HG03457 (cell line): Measurements from ENCODE around the gene PRDX6.
"Not testable (repeated sequence)": the region's sequence is repeated elsewhere in the genome, so short reads cannot be mapped to it uniquely, and the experiment has no call there.

Experiments used
- ATAC-seq: cut with Tn5 transposase; IDR thresholded peaks from one replicate; pipeline ENCODE4 v1.9.1; 2021; ENCODE audit warnings: moderate number of reproducible peaks; ENCODE audit not compliant: unreplicated experiment

PRDX6 gene

DNA sequence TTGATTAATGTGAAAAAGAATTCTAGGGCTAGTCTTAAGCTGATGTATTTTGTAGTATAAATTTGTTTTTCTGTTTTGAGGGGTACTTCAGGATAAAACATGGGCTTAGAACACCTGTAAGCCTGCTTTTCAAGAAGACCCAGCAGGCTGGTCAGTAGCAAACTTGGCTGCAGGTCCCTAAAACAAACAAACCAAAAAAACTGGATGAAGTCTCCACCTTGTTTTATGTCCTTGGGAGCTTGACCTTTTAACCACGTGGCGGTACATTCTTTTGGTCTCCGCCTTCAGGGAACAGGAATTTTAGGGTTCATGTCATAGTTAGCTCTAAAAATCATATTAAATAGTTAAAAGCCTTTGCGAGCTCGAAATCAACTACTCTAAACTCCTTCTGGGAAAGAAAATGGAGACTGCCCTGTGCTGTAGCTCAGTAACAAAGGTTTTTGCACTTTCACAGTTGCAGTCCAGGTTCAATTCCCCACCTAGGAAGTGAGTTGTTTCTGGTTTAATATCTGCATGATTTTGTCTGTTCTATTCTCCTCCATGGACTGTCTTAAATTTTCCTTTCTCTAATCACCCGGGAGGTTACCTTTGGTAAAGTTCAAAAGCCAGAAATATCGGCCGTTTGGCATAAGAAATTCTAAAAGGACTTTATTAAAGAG is 18.6 kb downstream of the PRDX6 start:
- ATAC-seq = no peak

DNA sequence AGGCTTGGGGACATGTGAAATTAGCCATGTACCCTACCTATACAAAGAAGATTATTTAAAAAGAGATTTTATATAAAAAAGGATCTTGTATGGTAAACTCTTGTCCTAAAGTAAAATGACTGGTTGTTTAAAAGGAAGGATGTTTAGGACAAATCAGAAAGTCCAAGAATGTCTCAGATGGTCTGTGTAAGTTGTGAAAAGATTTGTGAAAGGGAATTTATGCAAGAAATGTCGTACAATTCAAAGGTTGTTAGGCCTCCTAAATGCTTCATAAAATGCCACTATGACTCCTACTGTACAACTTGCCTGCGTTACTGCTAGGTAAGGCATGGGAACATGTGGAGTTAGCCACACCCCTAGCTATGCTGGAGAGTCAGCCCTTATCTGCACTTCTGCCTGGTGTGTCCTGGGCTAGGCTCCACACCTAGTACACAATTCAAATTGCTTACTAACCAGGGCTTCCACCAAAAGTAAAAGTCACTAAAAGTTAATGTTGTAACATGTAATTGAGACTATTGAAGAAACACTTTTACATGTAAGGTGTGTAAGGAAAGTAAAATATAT is 19.7 kb downstream of the PRDX6 start:
- no peak for ATAC-seq

DNA sequence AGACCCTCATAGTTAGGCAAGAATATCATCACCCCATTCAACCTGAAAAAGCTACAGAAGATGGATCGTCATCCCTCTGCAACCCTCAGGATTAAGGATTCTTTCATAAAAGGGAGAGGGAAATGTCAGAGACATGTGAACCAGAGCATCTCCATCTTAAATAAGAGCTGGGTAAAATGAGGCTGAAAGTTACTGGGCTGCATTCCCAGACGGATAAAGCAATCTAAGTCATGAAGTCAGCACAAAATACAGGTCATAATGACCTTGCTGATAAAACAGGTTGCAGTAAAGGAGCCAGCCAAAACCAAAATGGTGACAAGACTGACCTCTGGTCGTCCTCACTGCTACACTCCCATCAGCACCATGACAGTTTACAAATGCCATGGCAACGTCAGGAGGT is 22.6 kb downstream of the PRDX6 start:
- ATAC-seq = no peak

DNA sequence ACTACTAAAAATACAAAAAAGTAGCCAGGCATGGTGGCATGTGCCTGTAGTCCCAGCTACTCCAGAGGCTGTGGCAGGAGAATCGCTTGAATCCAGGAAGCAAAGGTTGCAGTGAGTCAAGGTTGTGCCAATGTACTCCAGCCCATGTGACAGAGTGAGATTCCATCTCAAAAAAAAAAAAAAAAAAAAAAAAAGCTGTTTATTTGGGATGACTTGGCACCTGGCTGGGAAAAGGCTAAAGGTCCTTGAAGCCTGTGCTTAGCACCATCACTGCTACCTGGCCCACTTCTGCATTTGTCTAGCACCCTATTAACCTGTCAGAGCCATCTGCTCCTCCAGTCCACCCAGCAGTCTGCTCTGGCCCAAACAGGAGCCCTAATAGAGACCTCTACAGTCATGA is 25.0 kb downstream of the PRDX6 start:
- no peak for ATAC-seq

DNA sequence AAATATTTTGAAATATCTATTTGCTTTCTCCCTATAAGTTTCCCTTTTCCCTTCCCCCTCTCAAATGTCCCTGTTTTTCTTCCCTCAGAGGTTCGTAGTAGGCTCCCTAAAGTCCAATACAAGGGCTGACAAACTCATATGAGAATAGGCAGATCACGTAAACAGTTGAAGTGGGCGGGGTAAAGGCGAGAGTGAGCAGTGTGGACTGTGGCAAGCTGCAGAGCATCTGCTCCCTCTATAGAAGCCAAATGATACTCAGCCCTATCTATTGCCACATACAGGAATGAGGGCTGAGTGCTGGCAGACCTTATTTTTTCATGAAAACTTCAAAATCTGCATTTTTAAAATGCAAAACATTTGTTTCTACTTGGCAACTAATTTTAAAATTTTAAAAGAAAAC is 26.3 kb downstream of the PRDX6 start:
- ATAC-seq = no peak

DNA sequence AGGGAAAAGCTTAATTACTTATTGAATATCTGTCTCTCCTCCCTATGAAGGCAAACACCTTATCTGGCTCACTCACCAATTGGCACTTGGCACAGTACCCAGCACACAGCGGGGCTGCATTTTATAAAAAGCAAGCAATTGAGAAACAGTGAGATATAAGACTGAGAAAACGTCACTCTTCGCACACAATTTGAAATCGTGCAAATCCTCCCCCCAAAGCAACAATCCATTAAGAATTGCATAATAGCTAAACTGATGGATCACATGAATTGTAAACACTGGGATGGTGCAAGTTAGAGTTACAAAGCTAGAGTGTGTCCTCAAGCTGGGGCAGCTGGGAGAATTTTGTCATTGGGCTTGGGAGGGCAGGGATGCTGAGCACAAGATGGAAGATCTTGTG is 27.1 kb downstream of the PRDX6 start:
- no peak for ATAC-seq

DNA sequence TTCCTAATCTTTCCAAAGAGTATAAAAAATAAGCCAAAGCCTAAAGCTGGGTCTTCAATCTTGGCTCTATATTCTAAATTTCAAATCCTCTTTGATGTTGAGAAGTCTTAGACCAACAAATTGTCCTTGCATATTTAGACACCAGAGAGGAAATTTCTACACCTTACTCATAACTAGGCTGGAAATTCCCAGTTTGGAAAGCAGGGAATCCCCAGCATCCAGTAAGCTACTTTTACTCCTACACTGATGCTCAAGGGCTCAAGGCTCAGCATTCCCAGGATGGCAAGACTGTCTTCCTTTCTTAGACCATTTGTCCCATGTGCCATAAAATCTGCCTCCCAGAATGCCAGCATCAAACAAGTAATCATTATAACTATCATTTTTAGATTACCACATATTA is 28.3 kb downstream of the PRDX6 start:
- ATAC-seq = no peak

DNA sequence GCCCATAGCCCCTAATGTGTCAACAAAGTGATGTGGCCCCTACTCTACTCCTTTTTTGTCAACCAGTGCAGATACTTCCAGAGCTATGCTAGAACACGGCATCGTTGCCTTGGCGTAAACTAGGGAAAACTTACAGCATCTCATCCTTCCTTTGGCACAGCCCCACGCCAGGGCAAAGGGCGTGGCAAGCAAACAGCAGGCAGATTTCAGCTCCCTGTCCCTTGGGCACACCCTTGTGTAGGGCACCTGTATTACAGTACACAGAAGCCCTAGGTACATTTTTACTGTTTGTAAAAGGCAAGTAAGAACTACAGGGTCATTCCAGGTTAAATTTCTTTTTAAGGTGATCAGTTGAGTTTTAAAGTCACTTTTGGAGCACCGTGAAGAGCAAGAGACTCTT is 29.3 kb downstream of the PRDX6 start:
- ATAC-seq = no peak

DNA sequence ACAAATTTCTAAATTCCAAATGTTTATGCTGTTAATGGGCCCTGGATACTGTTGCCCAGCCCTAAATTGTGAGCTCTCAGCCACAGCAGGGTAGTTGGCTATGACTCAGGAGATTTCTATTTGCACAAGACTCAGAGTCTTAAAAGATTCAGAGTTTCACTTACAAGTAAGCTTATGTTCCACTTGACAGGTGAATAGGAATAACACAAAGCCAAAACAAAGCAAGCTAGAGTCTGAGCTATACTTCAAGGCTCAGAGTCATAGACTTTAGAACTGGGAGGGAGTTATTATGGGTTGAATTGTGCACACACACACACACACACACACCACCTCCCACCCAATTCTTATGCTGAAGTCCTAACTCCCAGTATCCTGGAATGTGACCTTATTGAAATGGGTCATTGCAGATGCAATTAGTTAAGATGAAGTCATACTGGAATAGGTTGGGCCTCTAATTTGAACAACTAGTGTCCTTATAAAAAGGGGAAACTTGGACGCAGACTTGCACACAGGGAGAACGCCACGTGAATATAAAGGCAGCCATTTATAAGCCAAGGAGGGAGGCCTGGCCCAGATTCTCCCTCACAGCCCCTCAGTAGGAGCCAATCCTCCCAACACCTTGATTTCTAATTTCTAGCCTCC is 30.2 kb downstream of the PRDX6 start:
- ATAC-seq = no peak

DNA sequence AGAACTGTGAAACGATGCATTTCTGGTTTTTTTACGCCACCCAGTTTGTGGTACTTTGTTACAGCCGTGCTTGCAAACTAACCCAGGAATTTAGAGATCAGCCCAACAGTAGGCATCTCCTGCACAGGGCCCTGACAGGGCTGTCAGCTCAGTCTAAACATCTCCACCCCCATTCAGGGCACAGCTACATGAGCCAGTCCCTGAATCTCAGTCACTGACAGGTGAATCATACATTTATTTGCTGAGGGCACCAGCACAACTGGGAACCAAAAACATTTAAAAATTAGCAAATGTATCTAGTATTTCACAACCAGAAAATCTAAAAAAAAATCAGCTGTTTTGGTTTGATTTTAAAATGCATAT is 30.7 kb downstream of the PRDX6 start:
- ATAC-seq = no peak

DNA sequence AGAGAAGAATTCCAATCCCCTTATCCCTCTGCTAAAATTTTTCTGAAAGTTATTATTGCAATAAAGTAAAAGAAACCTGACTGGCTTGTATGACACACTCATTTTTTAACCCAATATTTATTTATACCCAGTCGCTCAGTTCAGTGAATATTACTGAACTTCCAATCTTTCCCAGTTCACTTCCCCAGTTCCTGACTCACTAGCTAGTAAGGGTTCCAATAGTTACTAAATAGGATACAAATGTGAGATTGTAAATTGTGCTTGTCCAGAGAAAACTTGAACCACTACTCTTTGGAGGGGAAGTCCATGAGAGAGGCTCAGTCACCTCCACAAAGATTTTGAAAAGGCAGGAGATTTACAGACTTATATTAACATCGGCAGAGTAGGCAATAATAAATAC is 31.4 kb downstream of the PRDX6 start:
- ATAC-seq = no peak

DNA sequence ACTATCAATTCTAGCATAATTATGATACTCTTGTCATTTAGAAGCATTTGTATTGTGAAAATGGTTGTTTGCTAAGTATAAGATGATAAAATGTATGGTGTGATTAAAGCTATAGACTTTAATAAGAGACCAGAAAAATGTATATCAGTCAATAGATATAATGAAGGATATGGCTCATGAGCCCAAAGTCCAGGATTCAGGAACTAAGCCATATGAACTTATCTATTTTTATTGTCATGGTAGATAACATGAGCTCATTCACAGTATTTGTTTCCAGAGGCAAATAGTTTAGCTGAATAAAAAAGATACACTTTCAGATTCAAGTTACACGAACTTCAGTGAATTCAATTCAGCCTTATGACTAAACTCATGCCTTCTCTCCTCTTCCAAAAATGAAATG is 32.7 kb downstream of the PRDX6 start:
- no peak for ATAC-seq

DNA sequence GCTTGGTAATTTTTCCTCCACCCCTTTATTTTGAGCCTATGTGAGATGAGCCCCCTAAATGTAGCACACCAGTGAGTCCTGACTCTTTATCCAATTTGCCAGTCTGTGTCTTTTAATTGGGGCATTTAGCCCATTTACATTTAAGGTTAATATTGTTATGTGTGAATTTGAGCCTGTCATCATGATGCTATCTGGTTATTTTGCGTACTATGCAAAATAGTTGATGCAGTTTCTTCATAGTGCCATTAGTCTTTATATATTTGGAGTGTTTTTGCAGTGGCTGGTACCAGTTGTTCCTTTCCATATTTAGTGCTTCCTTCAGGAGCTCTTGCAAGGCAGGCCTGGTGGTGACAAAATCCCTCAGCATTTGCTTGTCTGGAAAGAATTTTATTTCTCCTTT is 37.4 kb downstream of the PRDX6 start:
- ATAC-seq = not testable (repeated sequence)

DNA sequence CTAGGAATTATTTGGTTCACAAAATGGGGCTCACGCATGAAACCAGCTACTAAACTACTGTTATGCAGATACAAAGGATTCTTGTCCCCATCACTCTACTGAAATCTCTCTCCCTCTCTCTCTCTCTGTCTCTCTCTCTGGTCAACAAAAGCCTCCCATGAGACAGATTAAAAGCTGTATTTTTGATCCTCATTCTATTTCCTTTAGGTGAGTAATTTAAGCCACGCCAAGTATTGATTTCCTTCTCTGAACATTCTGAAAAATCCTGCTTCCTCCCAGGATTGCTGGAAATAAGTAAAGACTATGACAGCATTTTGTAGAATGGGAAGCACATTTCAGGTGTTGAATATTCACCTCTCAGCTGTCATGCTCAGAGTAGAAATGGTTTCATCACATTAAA is 43.7 kb downstream of the PRDX6 start:
- no peak for ATAC-seq

DNA sequence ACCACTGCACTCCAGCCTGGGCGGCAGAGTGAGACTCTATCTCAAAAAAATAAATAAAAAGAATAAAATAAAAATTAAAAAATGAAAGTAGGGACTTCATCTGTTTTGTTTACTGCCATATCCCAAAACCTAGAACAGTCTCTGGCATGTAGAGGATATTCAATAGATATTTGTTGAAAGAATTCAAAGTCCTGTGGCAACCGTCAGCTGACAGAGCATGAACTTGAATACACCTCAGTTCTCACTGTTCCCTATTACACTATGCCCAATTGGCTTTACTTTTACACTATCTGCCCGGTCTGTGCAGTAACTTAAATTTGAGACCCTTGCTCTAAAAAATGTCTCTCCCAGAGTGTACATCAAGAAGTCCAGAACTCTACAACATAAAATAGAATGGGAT is 46.2 kb downstream of the PRDX6 start:
- ATAC-seq = no peak

DNA sequence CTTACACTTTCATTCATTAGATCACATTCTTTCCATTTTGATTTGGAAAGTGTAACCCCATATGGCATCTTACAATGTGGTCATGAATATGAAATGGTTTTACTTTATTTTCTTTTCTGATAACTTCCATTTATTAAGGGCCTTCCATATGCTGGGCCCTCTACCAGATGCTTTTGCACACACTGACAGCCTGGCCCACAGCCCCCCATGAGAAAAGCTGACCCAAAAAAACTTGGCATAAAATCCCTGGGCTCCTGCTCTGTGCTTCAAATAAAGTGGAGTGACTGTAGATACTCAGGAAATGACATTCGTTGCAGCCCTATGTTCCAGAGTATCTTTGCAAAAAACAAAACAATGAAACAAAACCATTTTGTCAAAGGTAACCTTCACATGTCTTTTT is 48.8 kb downstream of the PRDX6 start:
- no peak for ATAC-seq

DNA sequence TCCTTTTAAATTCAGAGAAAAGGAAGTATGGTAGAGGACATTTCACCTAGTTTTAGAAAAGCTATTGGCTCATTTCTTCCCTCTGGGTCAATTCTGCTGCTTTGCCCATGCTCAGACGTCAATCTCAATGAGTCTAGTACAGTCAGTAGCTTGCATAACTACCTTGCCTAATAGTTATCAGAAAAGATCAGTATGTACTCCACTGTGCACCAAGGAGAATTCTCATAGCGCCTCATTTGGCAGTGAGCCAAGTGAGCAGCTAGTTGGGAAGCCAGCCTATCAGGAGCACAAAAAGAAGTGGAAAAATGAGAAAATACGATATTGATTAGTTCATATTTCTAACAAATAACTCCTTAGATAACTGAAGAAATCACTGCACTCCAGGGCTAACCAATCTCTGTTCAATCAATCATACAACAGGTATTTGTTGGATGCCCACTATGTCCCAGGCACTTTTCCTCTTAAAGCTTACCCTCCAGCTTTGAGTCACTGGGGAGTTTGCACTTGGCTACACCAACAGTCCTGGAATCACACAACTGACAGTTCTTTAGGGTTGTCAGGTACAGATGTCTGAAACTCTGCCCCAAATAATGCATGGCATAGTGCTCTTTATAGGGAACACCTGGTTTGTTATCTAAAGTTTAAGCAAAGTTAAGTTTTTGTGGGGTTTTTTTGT is 50.2 kb downstream of the PRDX6 start:
- no peak for ATAC-seq

DNA sequence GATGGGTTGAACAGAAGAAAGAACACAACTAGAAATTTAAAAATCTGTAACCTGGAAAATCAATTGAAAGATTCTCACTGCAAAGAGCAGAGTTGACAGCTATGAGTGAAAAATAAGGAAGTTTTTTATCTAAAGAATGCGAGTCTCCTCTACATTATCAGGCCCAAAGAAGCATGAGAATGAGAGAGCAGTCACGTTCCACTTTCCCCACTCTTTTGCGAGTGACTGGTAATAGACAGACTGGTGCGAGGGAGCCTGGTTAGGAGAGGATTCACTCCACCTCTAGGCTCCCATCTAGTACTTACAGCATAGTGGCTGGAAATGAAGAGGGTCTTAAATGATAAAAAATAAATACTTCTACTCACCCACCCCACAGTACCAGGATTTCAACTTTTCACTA is 52.0 kb downstream of the PRDX6 start:
- ATAC-seq = no peak

DNA sequence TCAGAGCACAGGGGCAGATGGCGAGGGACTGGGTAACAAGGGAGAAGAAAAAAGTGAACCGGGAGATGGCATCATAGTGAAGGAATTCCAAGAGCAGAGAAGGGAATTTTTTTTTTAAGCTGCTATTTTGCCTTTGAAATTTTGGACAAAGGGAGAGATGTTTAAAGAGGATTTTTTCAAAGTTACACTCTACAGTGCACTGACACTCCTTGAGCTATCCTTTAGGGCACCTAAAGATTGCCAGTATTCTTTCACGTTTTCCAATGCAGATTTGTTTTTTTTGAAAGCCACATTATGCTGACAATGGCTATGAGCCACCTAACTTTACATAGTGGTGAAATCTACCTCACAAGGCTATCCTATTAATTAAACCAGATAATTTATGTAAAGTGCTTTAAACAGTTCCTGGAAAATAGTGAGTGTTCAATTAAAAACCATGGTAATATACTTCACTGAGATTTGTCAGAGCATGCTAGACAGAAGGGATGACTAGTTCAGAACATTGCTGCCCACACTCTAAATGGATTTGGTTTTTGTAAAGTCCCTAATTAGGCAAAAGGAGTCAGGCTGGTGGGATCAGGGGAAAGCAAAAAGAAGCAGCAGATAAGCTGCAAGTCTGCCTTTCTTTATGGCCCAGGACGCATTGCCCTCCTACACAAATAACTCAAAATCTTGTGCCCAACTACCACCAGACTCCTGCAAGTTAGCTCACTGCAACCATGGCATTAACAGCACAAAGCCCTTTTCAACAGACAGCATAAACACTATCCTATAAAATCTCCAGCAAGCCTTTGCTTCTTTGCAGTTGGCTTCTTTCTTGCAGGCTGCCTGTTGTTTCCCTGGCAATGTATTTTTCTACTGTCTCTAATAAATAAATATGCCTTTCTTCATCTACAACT is 53.9 kb downstream of the PRDX6 start:
- no peak for ATAC-seq

DNA sequence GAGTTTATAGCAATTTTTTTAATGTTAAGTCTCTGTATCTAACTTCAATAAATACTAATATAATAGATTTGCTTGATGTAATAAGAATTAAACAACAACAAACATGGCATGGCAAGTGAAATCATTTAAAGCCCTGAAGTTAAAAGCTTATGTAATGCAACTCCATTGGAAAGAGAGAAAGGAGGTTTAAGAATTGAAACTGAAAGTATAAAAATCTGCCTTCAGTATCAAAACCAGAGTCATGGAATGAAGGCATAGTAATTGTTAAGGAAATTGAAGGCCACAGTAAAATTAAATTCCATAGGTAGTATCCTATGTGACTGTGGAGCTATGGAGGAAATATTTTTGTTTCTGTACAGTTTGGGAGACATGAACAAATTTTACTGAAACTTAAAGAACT is 55.1 kb downstream of the PRDX6 start:
- no peak for ATAC-seq

DNA sequence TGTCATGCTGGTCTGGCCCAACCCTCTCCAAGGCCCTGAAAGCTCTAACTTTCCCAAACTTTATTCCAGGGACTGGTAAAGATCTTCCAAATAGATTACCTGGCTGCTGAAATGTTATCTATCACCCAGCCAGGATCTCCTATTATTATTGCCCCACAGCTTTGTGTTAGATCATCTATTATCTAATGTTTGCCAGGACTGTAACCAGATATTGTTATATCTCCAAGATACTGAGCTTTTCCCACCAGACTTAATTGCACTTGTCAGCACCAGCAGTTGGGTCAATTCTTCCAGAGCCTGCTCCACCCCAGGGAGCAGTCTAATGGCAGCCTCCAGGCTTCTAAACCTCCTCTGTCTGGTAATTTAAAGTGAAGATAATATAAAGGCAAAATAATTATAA is 59.1 kb downstream of the PRDX6 start:
- no peak for ATAC-seq
